ENCODE results near the gene BPIFA1.

DNA sequence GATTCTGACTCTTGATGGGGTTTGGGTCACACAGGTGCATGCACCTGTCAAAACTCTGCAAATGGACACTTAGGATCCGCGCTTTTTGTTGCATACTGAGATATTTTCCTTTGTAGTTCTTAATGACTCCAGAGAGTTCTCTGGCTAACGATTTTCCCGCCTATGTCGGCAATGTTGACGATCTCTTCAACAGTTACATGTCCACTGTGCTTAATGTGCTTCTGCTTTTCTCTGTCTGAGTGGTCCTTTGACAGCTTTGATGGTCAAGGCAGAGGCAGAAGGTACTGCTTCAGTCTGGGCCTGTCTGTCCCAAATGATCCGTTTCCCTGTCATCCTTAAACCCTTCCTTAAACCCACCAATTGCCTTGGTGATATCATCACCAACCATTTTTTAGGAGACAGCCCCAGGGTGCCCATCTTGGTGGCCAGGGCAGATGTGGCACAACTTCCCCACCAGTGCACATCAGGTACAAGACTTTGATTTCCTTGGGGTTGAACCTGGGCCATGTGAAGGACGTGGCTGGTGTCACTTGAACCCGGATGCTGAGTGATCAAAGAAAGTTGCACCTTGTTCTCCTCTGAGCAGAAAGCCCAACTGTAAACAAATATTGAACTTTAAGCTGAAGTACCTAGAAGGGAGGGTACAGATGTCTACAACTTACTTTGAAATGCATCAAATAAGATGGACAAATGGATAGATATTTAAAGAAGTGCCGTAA is 36.5 kb downstream of the BPIFA1 start:
- TF ChIP-seq, protein P1, sequence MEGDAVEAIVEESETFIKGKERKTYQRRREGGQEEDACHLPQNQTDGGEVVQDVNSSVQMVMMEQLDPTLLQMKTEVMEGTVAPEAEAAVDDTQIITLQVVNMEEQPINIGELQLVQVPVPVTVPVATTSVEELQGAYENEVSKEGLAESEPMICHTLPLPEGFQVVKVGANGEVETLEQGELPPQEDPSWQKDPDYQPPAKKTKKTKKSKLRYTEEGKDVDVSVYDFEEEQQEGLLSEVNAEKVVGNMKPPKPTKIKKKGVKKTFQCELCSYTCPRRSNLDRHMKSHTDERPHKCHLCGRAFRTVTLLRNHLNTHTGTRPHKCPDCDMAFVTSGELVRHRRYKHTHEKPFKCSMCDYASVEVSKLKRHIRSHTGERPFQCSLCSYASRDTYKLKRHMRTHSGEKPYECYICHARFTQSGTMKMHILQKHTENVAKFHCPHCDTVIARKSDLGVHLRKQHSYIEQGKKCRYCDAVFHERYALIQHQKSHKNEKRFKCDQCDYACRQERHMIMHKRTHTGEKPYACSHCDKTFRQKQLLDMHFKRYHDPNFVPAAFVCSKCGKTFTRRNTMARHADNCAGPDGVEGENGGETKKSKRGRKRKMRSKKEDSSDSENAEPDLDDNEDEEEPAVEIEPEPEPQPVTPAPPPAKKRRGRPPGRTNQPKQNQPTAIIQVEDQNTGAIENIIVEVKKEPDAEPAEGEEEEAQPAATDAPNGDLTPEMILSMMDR (IDR thresholded peaks at IDR 0.05; ENCODE audit: insufficient read depth, low read depth, low read length): no peak
- TF ChIP-seq EZH2 (IDR thresholded peaks at IDR 0.05; ENCODE audit: insufficient read depth, low read length): no peak

Measured in astrocyte (in vitro differentiated cells and primary cell).